Measurements from ENCODE around the gene SLC37A2. TPM values are rescaled to one million over a fixed set of nuclear protein-coding genes. Genes with fewer than 3 reads are reported as not detected.

Gene SLC37A2
- total RNA-seq, 2 donors from 2014 or later: 10.2 to 13.3 TPM

- H3K27ac ChIP-seq: no peak overlapping the region
- H3K27me3 ChIP-seq (replicated peaks; ENCODE audit: insufficient read depth): peaks cover 1% of the 10 kb centered on the region
- DNase-seq (ENCODE audit: low spot score): no peak
- 95% methylated on average over 4 of the region's 4 CpGs for WGBS
- no peak overlapping the region for H3K4me3 ChIP-seq
- H3K4me1 ChIP-seq (replicated peaks): no peaks in the 10 kb centered on the region
- H3K9me3 ChIP-seq: no peaks in the 10 kb centered on the region
- TF ChIP-seq POLR2A (IDR thresholded peaks at IDR 0.05) (no peak), POLR2AphosphoS5 (IDR thresholded peaks at IDR 0.05) (no peak), CTCF (IDR thresholded peaks at IDR 0.05) (no peak)
- intact Hi-C loops (cut with DNase I): no loop called here
- no peaks in the 10 kb centered on the region for H3K36me3 ChIP-seq
Measured at GRCh38 chr11:125124618-125124992, 61.5 kb downstream of the SLC37A2 start.

- no peak for DNase-seq (ENCODE audit: low spot score)
- H3K4me1 ChIP-seq (replicated peaks): no peaks in the 10 kb centered on the region
- intact Hi-C loops (cut with DNase I): no loop called here
- no peak overlapping the region for H3K4me3 ChIP-seq
- no peaks in the 10 kb centered on the region for H3K9me3 ChIP-seq
- TF ChIP-seq POLR2A (IDR thresholded peaks at IDR 0.05) (no peak), CTCF (IDR thresholded peaks at IDR 0.05) (no peak), POLR2AphosphoS5 (IDR thresholded peaks at IDR 0.05) (no peak)
- 65% methylated on average over 4 of the region's 4 CpGs for WGBS
- H3K27ac ChIP-seq: no peak overlapping the region
- peaks cover 1% of the 10 kb centered on the region for H3K27me3 ChIP-seq (replicated peaks; ENCODE audit: insufficient read depth)
- H3K36me3 ChIP-seq: no peaks in the 10 kb centered on the region
Measured at GRCh38 chr11:125128450-125128849, 65.3 kb downstream of the SLC37A2 start.

- WGBS: 70% methylated on average over 22 of the region's 22 CpGs
- Histone ChIP-seq H3K36me3 (no peaks in the 10 kb centered on the region), H3K27ac (no peak overlapping the region), H3K9me3 (no peaks in the 10 kb centered on the region), H3K4me1 (replicated peaks) (no peaks in the 10 kb centered on the region), H3K4me3 (no peak overlapping the region), H3K27me3 (replicated peaks; ENCODE audit: insufficient read depth) (peaks cover 1% of the 10 kb centered on the region)
- DNase-seq (ENCODE audit: low spot score): no peak
- intact Hi-C loops (cut with DNase I): no loop called here
- no peak for TF ChIP-seq POLR2AphosphoS5 (IDR thresholded peaks at IDR 0.05)
- TF ChIP-seq CTCF (IDR thresholded peaks at IDR 0.05): no peak
- no peak for TF ChIP-seq POLR2A (IDR thresholded peaks at IDR 0.05)
Measured at GRCh38 chr11:125129316-125129993, 66.3 kb downstream of the SLC37A2 start.

GRCh38 chr11:125132071-125132470 is 69.0 kb downstream of the SLC37A2 start:
- intact Hi-C loops (cut with DNase I): no loop called here
- WGBS: 80% methylated on average over 1 of the region's 1 CpG
- Histone ChIP-seq H3K9me3 (no peaks in the 10 kb centered on the region), H3K27me3 (replicated peaks; ENCODE audit: insufficient read depth) (peaks cover 1% of the 10 kb centered on the region), H3K4me3 (no peak overlapping the region), H3K27ac (no peak overlapping the region), H3K4me1 (replicated peaks) (no peaks in the 10 kb centered on the region), H3K36me3 (no peaks in the 10 kb centered on the region)
- TF ChIP-seq POLR2AphosphoS5 (IDR thresholded peaks at IDR 0.05) (no peak), POLR2A (IDR thresholded peaks at IDR 0.05) (no peak), CTCF (IDR thresholded peaks at IDR 0.05) (no peak)
- no peak for DNase-seq (ENCODE audit: low spot score)

GRCh38 chr11:125132596-125132995 is 69.5 kb downstream of the SLC37A2 start:
- Histone ChIP-seq H3K4me1 (replicated peaks) (no peaks in the 10 kb centered on the region), H3K4me3 (no peak overlapping the region), H3K27ac (no peak overlapping the region), H3K36me3 (no peaks in the 10 kb centered on the region), H3K9me3 (no peaks in the 10 kb centered on the region), H3K27me3 (replicated peaks; ENCODE audit: insufficient read depth) (peaks cover 1% of the 10 kb centered on the region)
- no peak for DNase-seq (ENCODE audit: low spot score)
- intact Hi-C loops (cut with DNase I): no loop called here
- 79% methylated on average over 7 of the region's 7 CpGs for WGBS
- TF ChIP-seq POLR2A (IDR thresholded peaks at IDR 0.05) (no peak), POLR2AphosphoS5 (IDR thresholded peaks at IDR 0.05) (no peak), CTCF (IDR thresholded peaks at IDR 0.05) (no peak)
